HTR-8/SVneo (cell line): Measurements from ENCODE around the gene SARM1.
"Not testable (repeated sequence)": the region's sequence is repeated elsewhere in the genome, so short reads cannot be mapped to it uniquely, and the experiment has no call there.

Experiments used
- DNase-seq: peaks from one replicate; pipeline ENCODE4 v3.0.0; 2011; ENCODE audit warnings: low spot score, mixed read lengths; ENCODE audit not compliant: insufficient read length
- FAIRE-seq: peaks from 2 replicates; lab custom pipeline; 2011; peaks lifted over from hg19 to GRCh38; lab: Jason Lieb, UNC

The SARM1 gene

GRCh38 chr17:28407974-28408306, 36.4 kb downstream of the SARM1 start:
- no peak for DNase-seq
- FAIRE-seq, result no peak

- DNase-seq, result no peak
- FAIRE-seq, result no peak
Measured at GRCh38 chr17:28412099-28412498, 40.6 kb downstream of the SARM1 start.

- FAIRE-seq, result no peak
- no peak for DNase-seq
Measured at GRCh38 chr17:28413804-28414203, 42.3 kb downstream of the SARM1 start.

GRCh38 chr17:28415886-28416285, 44.4 kb downstream of the SARM1 start:
- no peak for DNase-seq
- FAIRE-seq, result no peak

- DNase-seq (peak; percentile 71), FAIRE-seq (peak; percentile 57)
Measured at GRCh38 chr17:28416703-28417311, 45.3 kb downstream of the SARM1 start.

GRCh38 chr17:28421787-28422305, 50.4 kb downstream of the SARM1 start:
- DNase-seq (no peak), FAIRE-seq (no peak)

GRCh38 chr17:28425206-28425605, 53.7 kb downstream of the SARM1 start:
- DNase-seq (no peak), FAIRE-seq (no peak)

- FAIRE-seq (no peak), DNase-seq (peak; percentile 29)
Measured at GRCh38 chr17:28426081-28426519, 54.6 kb downstream of the SARM1 start.

- no peak for FAIRE-seq
- DNase-seq, result no peak
Measured at GRCh38 chr17:28427371-28427770, 55.9 kb downstream of the SARM1 start.

- DNase-seq, FAIRE-seq: not testable (repeated sequence)
Measured at GRCh38 chr17:28427982-28428381, 56.5 kb downstream of the SARM1 start.

- DNase-seq, result no peak
- FAIRE-seq, result no peak
Measured at GRCh38 chr17:28433721-28434120, 62.2 kb downstream of the SARM1 start.

- not testable (repeated sequence) for FAIRE-seq, DNase-seq
Measured at GRCh38 chr17:28434326-28434725, 62.8 kb downstream of the SARM1 start.

GRCh38 chr17:28443901-28444638, 72.6 kb downstream of the SARM1 start:
- DNase-seq (no peak), FAIRE-seq (no peak)

- FAIRE-seq (no peak), DNase-seq (no peak)
Measured at GRCh38 chr17:28446716-28447395, 75.4 kb downstream of the SARM1 start.

- no peak for FAIRE-seq
- DNase-seq, result no peak
Measured at GRCh38 chr17:28447396-28447760, 75.9 kb downstream of the SARM1 start.

GRCh38 chr17:28449859-28450258, 78.4 kb downstream of the SARM1 start:
- FAIRE-seq (no peak), DNase-seq (no peak)
